Peyer's patch (tissue), 4 donors: ENCODE results near the gene AFAP1L1. TPM values are rescaled to one million over a fixed set of nuclear protein-coding genes. Genes with fewer than 3 reads are reported as not detected.
A peak's percentile ranks its signal among the peaks of the same experiment; 100 is the strongest.

ENCODE experiments used
- DNase-seq, 3 donors: peaks; one replicate each; pipeline ENCODE4 v3.0.0-alpha.2; 2017 to 2019
- H3K27ac ChIP-seq, 4 donors: fragments of 200-600 bp; sonication (generic); one replicate each; pipeline ENCODE4 v1.5.1; 2016 to 2019
- H3K27me3 ChIP-seq, 2 donors: fragments of 200-600 bp; sonication (generic); one replicate each; pipeline ENCODE4 v1.5.1; 2019
- H3K36me3 ChIP-seq, 3 donors: fragments of 200-600 bp; sonication (generic); one replicate each; pipeline ENCODE4 v1.5.1; 2016 to 2019
- H3K4me1 ChIP-seq, 4 donors: fragments of 200-600 bp; sonication (generic); one replicate each; pipeline ENCODE4 v1.5.1; 2016 to 2019
- H3K4me3 ChIP-seq, 4 donors: fragments of 200-600 bp; sonication (generic); 1 replicate in 3 of 4; 2 replicates in 1 of 4; pipeline ENCODE4 v1.5.1; 2016 to 2019; ENCODE audit warnings: mild to moderate bottlenecking in 1 of 4
- H3K9me3 ChIP-seq, 4 donors: fragments of 200-600 bp; sonication (generic); one replicate each; pipeline ENCODE4 v1.5.1; 2016 to 2019; ENCODE audit warnings: mild to moderate bottlenecking in 1 of 4
- CTCF ChIP-seq, 6 experiments: fragments of 450-650 bp in 4 of 6; fragments of 200-600 bp in 2 of 6; sonication (generic) in 1 of 6; IDR thresholded peaks; one replicate each; pipeline ENCODE4 v1.5.1; 2017 to 2019; ENCODE audit warnings: antibody characterized with exemption in 6 of 6, mild to moderate bottlenecking in 3 of 6, moderate library complexity in 1 of 6
- POLR2A ChIP-seq, 2 donors: fragments of 450-650 bp; IDR thresholded peaks; one replicate each; pipeline ENCODE4 v1.5.1; 2017; ENCODE audit warnings: antibody characterized with exemption in 2 of 2, mild to moderate bottlenecking in 2 of 2, moderate library complexity in 2 of 2
- total RNA-seq, 4 donors: library from RNA; depleted of rRNA; stranded (reverse); fragments of >200 nt; gene quantifications; one replicate each; pipeline ENCODE4 v1.1.0, GENCODE V29; 2016

AFAP1L1 gene
- total RNA-seq, 4 donors from 2014 or later = 3.3 to 14.9 (median 4.9) TPM

GRCh38 chr5:149357370-149358293, 86.0 kb downstream of the AFAP1L1 start, which contains the start of gene PCYOX1L:
PCYOX1L (plus strand) TSS chr5:149358046; CDS start chr5:149358069, 23 bp downstream.
- DNase-seq = peak; percentile 94 to 98 (median 97)
- peaks cover 0 to 8% (median 2%) of the 10 kb centered on the region in 4 donors for H3K4me1 ChIP-seq
- no peaks in the 10 kb centered on the region for H3K9me3 ChIP-seq
- peak within 1 kb of the TSS; percentile 66 to 84 (median 76) for H3K27ac ChIP-seq
- H3K4me3 ChIP-seq = peak within 1 kb of the TSS; percentile 67 to 87 (median 76)
- TF ChIP-seq CTCF (IDR thresholded peaks at IDR 0.05) (no peak), POLR2A (IDR thresholded peaks at IDR 0.05) (peak in 1 of 2 donors; percentile 65)
- H3K27me3 ChIP-seq = no peaks in the 10 kb centered on the region
- peaks cover 0 to 10% (median 0%) of the 10 kb centered on the region in 3 donors for H3K36me3 ChIP-seq

- no peaks in the 10 kb centered on the region for H3K9me3 ChIP-seq
- peak overlapping the region; percentile 67 to 87 (median 76) for H3K4me3 ChIP-seq
- H3K4me1 ChIP-seq = peaks cover 0 to 8% (median 2%) of the 10 kb centered on the region in 4 donors
- no peaks in the 10 kb centered on the region for H3K27me3 ChIP-seq
- peaks cover 0 to 4% (median 0%) of the 10 kb centered on the region in 3 donors for H3K36me3 ChIP-seq
- no peak for TF ChIP-seq CTCF (IDR thresholded peaks at IDR 0.05)
- TF ChIP-seq POLR2A (IDR thresholded peaks at IDR 0.05) = no peak
- H3K27ac ChIP-seq = peak overlapping the region; percentile 66 to 84 (median 76)
- DNase-seq = peak; percentile 47 to 68 (median 62)
Observed at GRCh38 chr5:149358294-149358651, 86.6 kb downstream of the AFAP1L1 start.

- H3K4me3 ChIP-seq = peak overlapping the region in 1 of 4 donors; percentile 67
- no peaks in the 10 kb centered on the region for H3K9me3 ChIP-seq
- H3K4me1 ChIP-seq = peaks cover 0 to 8% (median 2%) of the 10 kb centered on the region in 4 donors
- peak overlapping the region in 2 of 4 donors; percentile 74 to 84 for H3K27ac ChIP-seq
- peaks cover 0 to 4% (median 0%) of the 10 kb centered on the region in 3 donors for H3K36me3 ChIP-seq
- no peaks in the 10 kb centered on the region for H3K27me3 ChIP-seq
- TF ChIP-seq CTCF (IDR thresholded peaks at IDR 0.05) = no peak
- no peak for TF ChIP-seq POLR2A (IDR thresholded peaks at IDR 0.05)
- DNase-seq = no peak
Observed at GRCh38 chr5:149358868-149359495, 87.3 kb downstream of the AFAP1L1 start.

GRCh38 chr5:149360272-149360671, 88.6 kb downstream of the AFAP1L1 start:
- no peak for DNase-seq
- no peaks in the 10 kb centered on the region for H3K27me3 ChIP-seq
- H3K27ac ChIP-seq = no peak overlapping the region
- H3K36me3 ChIP-seq = no peaks in the 10 kb centered on the region
- no peak overlapping the region for H3K4me3 ChIP-seq
- H3K9me3 ChIP-seq = no peaks in the 10 kb centered on the region
- TF ChIP-seq CTCF (IDR thresholded peaks at IDR 0.05) = no peak
- no peak for TF ChIP-seq POLR2A (IDR thresholded peaks at IDR 0.05)
- H3K4me1 ChIP-seq = peaks cover 0 to 8% (median 2%) of the 10 kb centered on the region in 4 donors

GRCh38 chr5:149362541-149362940, 90.9 kb downstream of the AFAP1L1 start:
- DNase-seq = no peak
- no peaks in the 10 kb centered on the region for H3K9me3 ChIP-seq
- TF ChIP-seq POLR2A (IDR thresholded peaks at IDR 0.05) (no peak), CTCF (IDR thresholded peaks at IDR 0.05) (no peak)
- no peaks in the 10 kb centered on the region for H3K36me3 ChIP-seq
- no peak overlapping the region for H3K4me3 ChIP-seq
- H3K4me1 ChIP-seq = peaks cover 0 to 12% (median 2%) of the 10 kb centered on the region in 4 donors
- H3K27me3 ChIP-seq = no peaks in the 10 kb centered on the region
- H3K27ac ChIP-seq = no peak overlapping the region
